ENCODE measurements around the gene AK5.

Gene AK5

GRCh38 chr1:77548285-77548684, 266.5 kb downstream of the AK5 start:
- DNase-seq = peak; percentile 33

GRCh38 chr1:77550135-77550534, 268.3 kb downstream of the AK5 start:
- DNase-seq = no peak

GRCh38 chr1:77552626-77553025, 270.8 kb downstream of the AK5 start:
- no peak for DNase-seq

GRCh38 chr1:77553568-77554291, 271.9 kb downstream of the AK5 start:
- no peak for DNase-seq

- no peak for DNase-seq
These were observed 274.2 kb downstream of the AK5 start for GRCh38 chr1:77556045-77556444.

GRCh38 chr1:77557053-77557452, 275.2 kb downstream of the AK5 start:
- DNase-seq = no peak

GRCh38 chr1:77558591-77559164, 276.9 kb downstream of the AK5 start:
- DNase-seq = no peak

GRCh38 chr1:77560741-77561140, 278.9 kb downstream of the AK5 start:
- no peak for DNase-seq

GRCh38 chr1:77562596-77563150, 280.9 kb downstream of the AK5 start:
- no peak for DNase-seq

- DNase-seq = no peak
These were observed 283.5 kb downstream of the AK5 start for GRCh38 chr1:77565321-77565720.

GRCh38 chr1:77571642-77572041, 289.8 kb downstream of the AK5 start:
- no peak for DNase-seq

- DNase-seq = no peak
These were observed 297.7 kb downstream of the AK5 start for GRCh38 chr1:77579547-77579946.

GRCh38 chr1:77582905-77583304, 301.1 kb downstream of the AK5 start:
- no peak for DNase-seq

- DNase-seq = no peak
These were observed 301.7 kb downstream of the AK5 start for GRCh38 chr1:77583483-77583882.

GRCh38 chr1:77584884-77585283, 303.1 kb downstream of the AK5 start:
- DNase-seq = no peak

- DNase-seq = no peak
These were observed 303.9 kb downstream of the AK5 start for GRCh38 chr1:77585610-77586314.

- no peak for DNase-seq
These were observed 307.4 kb downstream of the AK5 start for GRCh38 chr1:77589231-77589630.

- no peak for DNase-seq
These were observed 308.8 kb downstream of the AK5 start for GRCh38 chr1:77590651-77591050.

- no peak for DNase-seq
These were observed 311.1 kb downstream of the AK5 start for GRCh38 chr1:77592906-77593305.

- no peak for DNase-seq
These were observed 312.7 kb downstream of the AK5 start for GRCh38 chr1:77594366-77595112.

- DNase-seq = no peak
These were observed 315.5 kb downstream of the AK5 start for GRCh38 chr1:77597310-77597709.

GRCh38 chr1:77605246-77606026, 323.6 kb downstream of the AK5 start:
- DNase-seq = peak; percentile 81
